Parathyroid adenoma (tissue), 2 donors: ENCODE measurements around the gene SH3GL2.

Experiments
- H2AFZ ChIP-seq: fragments of 300-600 bp; sonication (generic); one replicate; pipeline ENCODE4 v1.7.0; 2017; ENCODE audit warnings: antibody characterized with exemption, mild to moderate bottlenecking
- H3K27ac ChIP-seq: fragments of 300-600 bp; sonication (generic); one replicate; pipeline ENCODE4 v1.7.0; 2017
- H3K27me3 ChIP-seq: fragments of 300-600 bp; sonication (generic); one replicate; pipeline ENCODE4 v1.7.0; 2017; ENCODE audit warnings: low read length; ENCODE audit not compliant: control insufficient read depth, insufficient read depth
- H3K36me3 ChIP-seq: fragments of 300-600 bp; sonication (generic); one replicate; pipeline ENCODE4 v1.7.0; 2017; ENCODE audit warnings: low read length; ENCODE audit not compliant: control insufficient read depth, insufficient read depth
- H3K4me1 ChIP-seq: fragments of 300-600 bp; sonication (generic); one replicate; pipeline ENCODE4 v1.7.0; 2017; ENCODE audit warnings: control low read depth
- H3K4me2 ChIP-seq: fragments of 300-600 bp; sonication (generic); one replicate; pipeline ENCODE4 v1.7.0; 2017; ENCODE audit warnings: low read length
- H3K4me3 ChIP-seq: fragments of 300-600 bp; sonication (generic); one replicate; pipeline ENCODE4 v1.7.0; 2017; ENCODE audit warnings: low read depth, low read length
- H3K79me2 ChIP-seq: fragments of 300-600 bp; sonication (generic); one replicate; pipeline ENCODE4 v1.7.0; 2017; ENCODE audit warnings: control low read depth
- H3K9ac ChIP-seq: fragments of 300-600 bp; sonication (generic); one replicate; pipeline ENCODE4 v1.7.0; 2017; ENCODE audit warnings: mild to moderate bottlenecking
- H3K9me3 ChIP-seq: fragments of 300-600 bp; sonication (generic); one replicate; pipeline ENCODE4 v1.7.0; 2017; ENCODE audit warnings: low read length; ENCODE audit not compliant: control insufficient read depth
- CTCF ChIP-seq: fragments of 300-600 bp; sonication (generic); IDR thresholded peaks from one replicate; pipeline ENCODE4 v1.7.0; 2017; ENCODE audit warnings: antibody characterized with exemption, mild to moderate bottlenecking
- donor health status: primary hyperparathyroidism.

The SH3GL2 gene

GRCh38 chr9:17600962-17601593, 22.2 kb downstream of the SH3GL2 start:
- Histone ChIP-seq H3K4me3 (no peak overlapping the region), H3K36me3 (no peaks in the 10 kb centered on the region), H3K27me3 (no peaks in the 10 kb centered on the region), H3K9ac (no peak overlapping the region), H3K9me3 (no peaks in the 10 kb centered on the region), H2AFZ (no peak overlapping the region), H3K4me1 (no peaks in the 10 kb centered on the region), H3K27ac (no peak overlapping the region), H3K79me2 (no peaks in the 10 kb centered on the region), H3K4me2 (no peak overlapping the region)
- TF ChIP-seq CTCF, result no peak

- no peaks in the 10 kb centered on the region for H3K79me2 ChIP-seq
- H3K36me3 ChIP-seq, result no peaks in the 10 kb centered on the region
- H3K27ac ChIP-seq, result no peak overlapping the region
- TF ChIP-seq CTCF, result no peak
- no peaks in the 10 kb centered on the region for H3K9me3 ChIP-seq
- no peaks in the 10 kb centered on the region for H3K27me3 ChIP-seq
- H3K4me3 ChIP-seq, result no peak overlapping the region
- no peak overlapping the region for H2AFZ ChIP-seq
- no peaks in the 10 kb centered on the region for H3K4me1 ChIP-seq
- H3K9ac ChIP-seq, result no peak overlapping the region
- no peak overlapping the region for H3K4me2 ChIP-seq
These were observed 25.7 kb downstream of the SH3GL2 start for GRCh38 chr9:17604556-17604955.

DNA sequence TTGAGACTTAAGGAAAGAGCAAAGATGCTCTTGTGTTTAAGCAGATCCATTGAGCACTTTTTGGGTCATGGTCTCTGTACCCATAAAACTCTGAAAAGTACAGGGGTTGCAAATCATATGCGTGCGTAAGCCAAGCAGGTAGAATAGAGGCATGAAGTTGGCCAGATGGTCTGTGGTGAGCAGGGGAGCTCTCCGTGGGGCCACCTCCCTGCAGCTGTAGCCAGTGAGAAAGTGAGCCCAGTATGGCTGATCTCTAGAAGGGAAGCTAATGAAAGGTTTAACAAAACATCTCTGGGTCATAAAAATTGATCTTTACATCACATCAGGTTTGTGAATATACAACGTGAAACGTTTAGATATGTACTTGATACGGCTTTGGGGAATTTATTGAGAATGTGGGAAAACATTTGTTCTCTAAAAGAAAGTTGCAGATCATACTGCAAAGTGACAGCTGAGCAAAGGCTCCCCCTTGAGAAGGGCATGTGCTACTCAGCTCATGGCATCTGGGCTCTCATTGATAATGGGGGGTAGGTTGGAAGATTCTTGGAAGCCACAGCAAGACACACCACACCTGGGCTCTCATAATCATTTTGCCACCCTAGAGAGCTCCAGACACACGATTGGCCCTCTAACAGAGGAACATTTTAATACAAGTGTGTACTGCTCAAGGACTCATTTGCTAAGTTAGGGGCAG, 30.6 kb downstream of the SH3GL2 start:
- Histone ChIP-seq H3K4me3 (no peak overlapping the region), H3K27ac (no peak overlapping the region), H3K4me2 (no peak overlapping the region), H3K27me3 (no peaks in the 10 kb centered on the region), H3K79me2 (no peaks in the 10 kb centered on the region), H3K9ac (no peak overlapping the region), H3K36me3 (no peaks in the 10 kb centered on the region), H2AFZ (no peak overlapping the region), H3K4me1 (no peaks in the 10 kb centered on the region), H3K9me3 (no peaks in the 10 kb centered on the region)
- no peak for TF ChIP-seq CTCF

- Histone ChIP-seq H3K9ac (no peak overlapping the region), H3K79me2 (no peaks in the 10 kb centered on the region), H2AFZ (no peak overlapping the region), H3K27ac (no peak overlapping the region), H3K27me3 (no peaks in the 10 kb centered on the region), H3K4me2 (no peak overlapping the region), H3K9me3 (no peaks in the 10 kb centered on the region), H3K36me3 (no peaks in the 10 kb centered on the region), H3K4me3 (no peak overlapping the region), H3K4me1 (no peaks in the 10 kb centered on the region)
- TF ChIP-seq CTCF, result no peak
These were observed 32.5 kb downstream of the SH3GL2 start for GRCh38 chr9:17611342-17611741.

DNA sequence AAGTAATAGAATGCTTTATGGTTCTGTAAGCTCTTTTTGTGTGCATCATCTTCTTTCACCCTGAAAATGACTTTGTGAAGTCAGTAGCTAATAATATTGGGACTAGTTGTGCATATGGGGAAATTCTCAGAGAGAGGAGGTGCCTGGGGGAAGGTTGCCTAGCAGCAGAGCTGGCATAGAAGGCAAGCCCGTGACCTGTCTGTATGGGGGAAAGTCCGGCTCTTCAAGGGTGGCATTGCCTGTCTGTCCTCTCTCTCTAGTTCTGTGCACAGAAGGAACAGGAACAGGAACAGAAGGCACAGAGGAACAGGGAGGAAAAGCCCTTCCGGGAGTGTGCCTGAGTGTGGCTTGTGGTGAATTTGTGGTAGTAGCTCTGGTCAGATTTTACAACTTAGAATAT, 33.1 kb downstream of the SH3GL2 start:
- no peak overlapping the region for H3K27ac ChIP-seq
- H3K36me3 ChIP-seq, result no peaks in the 10 kb centered on the region
- no peaks in the 10 kb centered on the region for H3K9me3 ChIP-seq
- H3K27me3 ChIP-seq, result no peaks in the 10 kb centered on the region
- no peak overlapping the region for H2AFZ ChIP-seq
- H3K79me2 ChIP-seq, result no peaks in the 10 kb centered on the region
- H3K4me2 ChIP-seq, result no peak overlapping the region
- no peaks in the 10 kb centered on the region for H3K4me1 ChIP-seq
- no peak overlapping the region for H3K9ac ChIP-seq
- TF ChIP-seq CTCF, result no peak
- H3K4me3 ChIP-seq, result no peak overlapping the region
